ENCODE results near the gene EP400. TPM values are rescaled to one million over a fixed set of nuclear protein-coding genes. Genes with fewer than 3 reads are reported as not detected.

The EP400 gene
- total RNA-seq, 6 experiments from 2014 or later = 10.9 to 16.3 (median 13.3) TPM

DNA sequence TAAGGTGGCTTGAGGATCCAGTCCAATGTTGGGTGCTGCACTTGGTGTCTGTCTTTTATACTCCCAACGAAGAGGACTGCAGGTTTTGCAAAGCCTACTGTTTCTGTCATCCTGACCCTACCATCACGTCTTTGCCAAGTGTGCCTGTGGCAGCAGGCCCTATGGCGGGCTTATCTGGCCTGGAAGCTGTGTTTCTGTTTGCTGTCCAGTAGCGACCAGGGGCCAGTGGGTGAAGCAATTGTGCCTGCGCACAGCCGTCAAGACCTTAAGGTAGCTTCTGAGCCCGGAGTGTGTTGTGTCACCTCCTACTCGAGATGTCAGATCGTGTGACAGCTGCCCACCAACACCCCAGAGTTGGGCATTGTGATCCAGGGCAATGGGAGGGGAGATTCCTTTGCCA, 131.7 kb downstream of the EP400 start:
- Histone ChIP-seq H3K27ac (no peak overlapping the region), H3K9me3 (no peaks in the 10 kb centered on the region), H3K27me3 (no peaks in the 10 kb centered on the region), H3K36me3 (peaks cover 0 to 18% (median 3%) of the 10 kb centered on the region in 4 donors), H3K4me1 (peaks cover 0 to 14% (median 3%) of the 10 kb centered on the region in 4 donors), H3K4me3 (no peak overlapping the region)
- WGBS (ENCODE audit: insufficient coverage, low coverage, low lambda C conversion rate, missing lambda C conversion rate) = 20% methylated on average over 1 of the region's 9 CpGs
- intact Hi-C loops (cut with DNase I) = no loop called here
- DNase-seq = peak in 1 of 3 donors; percentile 87
- TF ChIP-seq, protein P1, sequence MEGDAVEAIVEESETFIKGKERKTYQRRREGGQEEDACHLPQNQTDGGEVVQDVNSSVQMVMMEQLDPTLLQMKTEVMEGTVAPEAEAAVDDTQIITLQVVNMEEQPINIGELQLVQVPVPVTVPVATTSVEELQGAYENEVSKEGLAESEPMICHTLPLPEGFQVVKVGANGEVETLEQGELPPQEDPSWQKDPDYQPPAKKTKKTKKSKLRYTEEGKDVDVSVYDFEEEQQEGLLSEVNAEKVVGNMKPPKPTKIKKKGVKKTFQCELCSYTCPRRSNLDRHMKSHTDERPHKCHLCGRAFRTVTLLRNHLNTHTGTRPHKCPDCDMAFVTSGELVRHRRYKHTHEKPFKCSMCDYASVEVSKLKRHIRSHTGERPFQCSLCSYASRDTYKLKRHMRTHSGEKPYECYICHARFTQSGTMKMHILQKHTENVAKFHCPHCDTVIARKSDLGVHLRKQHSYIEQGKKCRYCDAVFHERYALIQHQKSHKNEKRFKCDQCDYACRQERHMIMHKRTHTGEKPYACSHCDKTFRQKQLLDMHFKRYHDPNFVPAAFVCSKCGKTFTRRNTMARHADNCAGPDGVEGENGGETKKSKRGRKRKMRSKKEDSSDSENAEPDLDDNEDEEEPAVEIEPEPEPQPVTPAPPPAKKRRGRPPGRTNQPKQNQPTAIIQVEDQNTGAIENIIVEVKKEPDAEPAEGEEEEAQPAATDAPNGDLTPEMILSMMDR (IDR thresholded peaks at IDR 0.05) = no peak
- TF ChIP-seq POLR2A (IDR thresholded peaks at IDR 0.05) = no peak
- ATAC-seq = peak in 3 of 4 donors; percentile 2 to 4 (median 4)

DNA sequence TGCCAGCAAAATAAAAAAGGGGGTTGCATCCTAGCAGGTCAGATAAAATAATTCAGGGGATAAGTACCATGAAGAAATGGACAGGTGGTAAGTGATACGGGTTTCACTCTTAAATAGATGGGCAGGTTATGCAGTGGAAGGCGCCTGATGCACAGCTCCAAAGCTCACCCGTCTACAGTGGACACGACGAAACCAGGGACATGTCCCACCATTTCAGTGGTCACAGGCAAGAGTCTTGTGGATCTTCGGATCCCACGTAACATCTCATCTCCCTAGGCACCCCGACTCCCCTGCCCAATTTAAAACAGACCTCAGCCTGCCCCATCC, 133.8 kb downstream of the EP400 start:
- ATAC-seq (peak in 1 of 4 donors; percentile 1), DNase-seq (no peak)
- no peak for TF ChIP-seq POLR2A (IDR thresholded peaks at IDR 0.05)
- TF ChIP-seq, protein P1 (IDR thresholded peaks at IDR 0.05) = no peak
- Histone ChIP-seq H3K27ac (no peak overlapping the region), H3K27me3 (no peaks in the 10 kb centered on the region), H3K4me1 (peaks cover 0 to 14% (median 3%) of the 10 kb centered on the region in 4 donors), H3K4me3 (peak overlapping the region; percentile 6 to 96 (median 89)), H3K36me3 (peaks cover 0 to 4% (median 0%) of the 10 kb centered on the region in 4 donors), H3K9me3 (no peaks in the 10 kb centered on the region)
- 14% methylated on average over 7 of the region's 8 CpGs for WGBS (ENCODE audit: insufficient coverage, low coverage, low lambda C conversion rate, missing lambda C conversion rate)
- intact Hi-C loops (cut with DNase I) = no loop called here

DNA sequence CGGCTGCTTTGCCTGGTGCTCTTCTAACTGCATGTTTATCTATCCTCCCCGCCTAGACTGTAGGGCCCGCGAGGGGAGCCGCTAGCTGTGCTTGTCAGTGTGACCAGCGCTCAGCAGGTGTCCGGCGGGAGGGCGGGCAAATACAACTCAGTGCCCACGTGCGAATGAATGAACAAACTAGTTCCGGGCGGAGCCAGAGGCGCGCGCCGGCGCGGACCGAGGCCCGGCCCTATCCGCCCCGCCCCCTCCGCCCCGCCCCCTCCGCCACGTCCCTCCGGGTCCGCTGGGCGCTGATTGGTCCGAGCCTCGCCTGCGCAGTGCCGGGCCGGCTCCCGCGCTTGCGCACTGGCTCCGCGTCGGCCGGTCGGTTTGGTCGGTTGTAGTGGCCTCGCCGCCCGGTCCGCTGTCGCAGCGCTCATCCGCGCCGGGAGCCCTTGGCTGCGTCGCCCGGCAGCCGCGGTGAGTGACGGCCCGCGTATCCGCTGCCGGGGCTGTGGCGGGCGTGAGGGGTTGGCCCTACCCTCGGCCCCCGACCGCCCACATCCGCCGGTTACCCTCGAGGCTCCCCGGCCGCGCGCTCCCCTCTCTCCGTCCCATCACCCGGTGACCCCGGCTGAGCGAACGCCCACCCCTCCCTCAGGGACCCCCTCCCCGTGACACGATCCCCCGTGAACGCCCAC, 134.3 kb downstream of the EP400 start:
- TF ChIP-seq, protein P1 (IDR thresholded peaks at IDR 0.05) = no peak
- peak; percentile 92 for TF ChIP-seq POLR2A (IDR thresholded peaks at IDR 0.05)
- intact Hi-C loops (cut with DNase I) = no loop called here
- DNase-seq (peak; percentile 91 to 95 (median 92)), ATAC-seq (peak; percentile 86 to 92 (median 90))
- WGBS (ENCODE audit: insufficient coverage, low coverage, low lambda C conversion rate, missing lambda C conversion rate) = 0% methylated on average over 11 of the region's 84 CpGs
- Histone ChIP-seq H3K36me3 (peaks cover 0 to 4% (median 0%) of the 10 kb centered on the region in 4 donors), H3K4me1 (peaks cover 0 to 14% (median 3%) of the 10 kb centered on the region in 4 donors), H3K9me3 (no peaks in the 10 kb centered on the region), H3K27ac (peak overlapping the region; percentile 58 to 88 (median 79)), H3K4me3 (peak overlapping the region; percentile 89 to 96 (median 94)), H3K27me3 (no peaks in the 10 kb centered on the region)

DNA sequence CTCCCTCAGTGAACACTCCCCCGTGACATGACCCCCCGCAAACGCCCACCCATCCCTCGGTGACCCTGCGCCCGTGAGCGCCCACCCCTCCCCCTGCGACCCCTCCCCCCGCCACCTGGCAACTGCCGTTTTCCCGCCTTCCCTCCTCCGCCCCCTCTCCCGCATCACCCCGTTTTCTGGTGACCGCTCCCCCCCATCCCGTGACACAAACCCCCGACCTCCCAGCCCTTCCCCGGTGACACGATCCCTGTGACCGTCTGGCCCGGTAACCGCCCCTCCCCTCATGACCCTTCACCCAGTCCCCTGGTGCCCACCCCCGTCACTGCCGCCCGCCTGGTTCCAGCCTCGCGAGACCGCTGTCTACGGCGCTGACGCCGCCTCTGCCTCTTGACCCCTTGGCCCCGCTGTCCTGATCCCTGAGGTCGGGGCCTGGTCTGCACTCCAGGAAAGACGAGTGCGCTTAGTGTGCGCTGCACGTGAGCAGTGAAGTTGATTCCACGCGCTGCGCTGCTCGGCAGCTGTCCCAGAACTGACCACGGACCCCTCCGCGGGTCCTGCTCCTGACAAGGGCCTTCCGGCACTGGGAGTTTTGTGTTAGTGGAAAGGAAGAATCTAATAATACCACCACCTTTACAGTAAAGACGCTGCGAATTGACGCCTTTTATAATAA, 135.0 kb downstream of the EP400 start:
- WGBS (ENCODE audit: insufficient coverage, low coverage, low lambda C conversion rate, missing lambda C conversion rate) = under 1% methylated on average over 40 of the region's 49 CpGs
- intact Hi-C loops (cut with DNase I) = no loop called here

More for the DNA sequence above, 135.0 kb downstream of the EP400 start:
- peaks cover 0 to 4% (median 0%) of the 10 kb centered on the region in 4 donors for H3K36me3 ChIP-seq
- H3K9me3 ChIP-seq = no peaks in the 10 kb centered on the region
- peak overlapping the region; percentile 89 to 96 (median 94) for H3K4me3 ChIP-seq
- DNase-seq = peak; percentile 86 to 93 (median 92)
- peak overlapping the region; percentile 58 to 88 (median 79) for H3K27ac ChIP-seq
- TF ChIP-seq, protein P1 (IDR thresholded peaks at IDR 0.05) = no peak
- TF ChIP-seq POLR2A (IDR thresholded peaks at IDR 0.05) = no peak
- peaks cover 0 to 14% (median 3%) of the 10 kb centered on the region in 4 donors for H3K4me1 ChIP-seq
- peak; percentile 81 to 88 (median 84) for ATAC-seq
- no peaks in the 10 kb centered on the region for H3K27me3 ChIP-seq
